OCI-LY1 (cell line): ENCODE measurements around the gene AMBRA1.

Source experiments
- CTCF ChIP-seq: fragments of 200-600 bp; sonication (generic), shearing (Covaris generic); IDR thresholded peaks from 2 replicates; pipeline ENCODE4 v1.5.1; 2017; ENCODE audit warnings: mild to moderate bottlenecking, antibody characterized with exemption, low read length, moderate library complexity, mixed read lengths
- EZH2 ChIP-seq: fragments of 200-600 bp; sonication (generic), shearing (Covaris generic); IDR thresholded peaks from 2 replicates; pipeline ENCODE4 v1.8.0; 2017; ENCODE audit warnings: borderline replicate concordance, mixed run types, mild to moderate bottlenecking, antibody characterized with exemption, low read length, moderate library complexity, mixed read lengths

- no peak for TF ChIP-seq CTCF
- no peak for TF ChIP-seq EZH2
Observed at GRCh38 chr11:46350695-46351094, 243.1 kb downstream of the AMBRA1 start.
